Caco-2 (cell line): ENCODE data around the gene VPS8. TPM values are rescaled to one million over a fixed set of nuclear protein-coding genes. Genes with fewer than 3 reads are reported as not detected.

Source experiments
- BruUV-seq: library from RNA; stranded (reverse); fragments of 400-500 nt; replicated peaks from 2 replicates; lab custom pipeline; 2021; lab: Mats Ljungman, UMichigan
- CTCF ChIA-PET: fragments of 300-600 bp; sonication (Branson Sonifier 250); formaldehyde crosslinking; loops from one replicate; lab custom pipeline; 2022; ENCODE audit warnings: antibody characterized with exemption; lab: Charles Lee
- POLR2A ChIA-PET: fragments of 300-600 bp; sonication (Branson Sonifier 250); formaldehyde crosslinking; loops from one replicate; lab custom pipeline; 2022; ENCODE audit warnings: antibody characterized with exemption; lab: Charles Lee
- DNase-seq, 2 experiments: peaks; one replicate each; pipeline versions ENCODE4 v3.0.0 to v3.0.0-alpha.2; 2020 to 2022
- H3K27me3 ChIP-seq: replicated peaks from 2 replicates; pipeline ENCODE4 v1.6.0; 2011; ENCODE audit warnings: low read length; ENCODE audit not compliant: control insufficient read depth, insufficient read depth
- H3K36me3 ChIP-seq: 2 replicates; pipeline ENCODE4 v1.5.1; 2011; ENCODE audit warnings: low read length; ENCODE audit not compliant: control insufficient read depth, insufficient read depth
- H3K4me1 ChIP-seq: fragments of 250-450 bp; sonication (Bioruptor Pico); 2 replicates; pipeline ENCODE4 v1.5.1; 2020; ENCODE audit warnings: mild to moderate bottlenecking
- H3K4me3 ChIP-seq: 2 replicates; pipeline ENCODE4 v1.5.1; 2011; ENCODE audit warnings: low read depth, mild to moderate bottlenecking, control low read depth, low read length
- H3K9me3 ChIP-seq: fragments of 250-450 bp; sonication (Bioruptor Pico); 2 replicates; pipeline ENCODE4 v1.5.1; 2020; ENCODE audit warnings: mild to moderate bottlenecking, moderate library complexity
- H3K27ac Mint-ChIP-seq: one replicate; pipeline ENCODE4 v1.8.0; 2022; ENCODE audit warnings: mixed read lengths; ENCODE audit not compliant: unreplicated experiment
- H3K27me3 Mint-ChIP-seq: one replicate; pipeline ENCODE4 v1.8.0; 2022; ENCODE audit warnings: mixed read lengths; ENCODE audit not compliant: insufficient read depth, unreplicated experiment
- H3K36me3 Mint-ChIP-seq: one replicate; pipeline ENCODE4 v1.8.0; 2022; ENCODE audit warnings: mild to moderate bottlenecking, mixed read lengths; ENCODE audit not compliant: insufficient read depth, unreplicated experiment
- H3K4me1 Mint-ChIP-seq: one replicate; pipeline ENCODE4 v1.8.0; 2022; ENCODE audit warnings: low read depth, mixed read lengths; ENCODE audit not compliant: unreplicated experiment
- H3K4me3 Mint-ChIP-seq: one replicate; pipeline ENCODE4 v1.8.0; 2022; ENCODE audit warnings: mild to moderate bottlenecking, moderate library complexity, mixed read lengths; ENCODE audit not compliant: unreplicated experiment
- H3K9me3 Mint-ChIP-seq: one replicate; pipeline ENCODE4 v1.8.0; 2022; ENCODE audit warnings: mixed read lengths; ENCODE audit not compliant: unreplicated experiment
- CTCF ChIP-seq, 2 experiments: fragments of 200-600 bp in 1 of 2; IDR thresholded peaks; 1 replicate in 1 of 2; 2 replicates in 1 of 2; pipeline versions ENCODE4 v1.5.1 to v1.8.0; 2011 to 2022; ENCODE audit warnings: antibody characterized with exemption in 1 of 2, control low read depth in 1 of 2, inconsistent platforms in 1 of 2, low read depth in 1 of 2, low read length in 1 of 2, mild to moderate bottlenecking in 1 of 2, moderate library complexity in 1 of 2; ENCODE audit not compliant: insufficient read depth in 1 of 2, severe bottlenecking in 1 of 2, unreplicated experiment in 1 of 2
- intact Hi-C: fragments of 100-400 bp; cut with micrococcal nuclease; formaldehyde crosslinking; loops from one replicate; pipeline ENCODE4 v1.10.0; 2022; ENCODE audit not compliant: unreplicated experiment
- total RNA-seq: library from RNA; stranded (reverse); gene quantifications from 2 replicates; pipeline ENCODE4 v1.2.3, GENCODE V29; 2022

Gene VPS8
- total RNA-seq, 1 experiment from 2014 or later, result 44.7 TPM

- Histone ChIP-seq H3K4me3 (no peak overlapping the region), H3K27me3 (no peaks in the 10 kb centered on the region), H3K4me1 (peaks cover 8% of the 10 kb centered on the region; the same call in 1 of the 2 replicates), H3K9me3 (no peaks in the 10 kb centered on the region), H3K36me3 (no peaks in the 10 kb centered on the region)
- no peaks in the 10 kb centered on the region for H3K36me3 Mint-ChIP-seq
- no peaks in the 10 kb centered on the region for H3K27me3 Mint-ChIP-seq
- no peak for TF ChIP-seq CTCF (IDR thresholded peaks at IDR 0.05; ENCODE audit: insufficient read depth in 1 of 2, low read depth in 1 of 2, low read length in 1 of 2, severe bottlenecking in 1 of 2, unreplicated experiment in 1 of 2)
- BruUV-seq, result no TSS peak
- no peak for DNase-seq
- ChIA-PET POLR2A (no interaction called here), CTCF (no interaction called here)
- H3K27ac Mint-ChIP-seq, result no peak overlapping the region
- intact Hi-C loops, result no loop called here
- no peaks in the 10 kb centered on the region for H3K4me1 Mint-ChIP-seq
- no peaks in the 10 kb centered on the region for H3K9me3 Mint-ChIP-seq
- no peak overlapping the region for H3K4me3 Mint-ChIP-seq
Measured at GRCh38 chr3:185087419-185087818, 275.5 kb downstream of the VPS8 start.

GRCh38 chr3:185089343-185089742 is 277.4 kb downstream of the VPS8 start:
- H3K27me3 Mint-ChIP-seq, result no peaks in the 10 kb centered on the region
- H3K36me3 Mint-ChIP-seq, result no peaks in the 10 kb centered on the region
- H3K27ac Mint-ChIP-seq, result no peak overlapping the region
- ChIA-PET CTCF (no interaction called here), POLR2A (no interaction called here)
- no peak for TF ChIP-seq CTCF (IDR thresholded peaks at IDR 0.05; ENCODE audit: insufficient read depth in 1 of 2, low read depth in 1 of 2, low read length in 1 of 2, severe bottlenecking in 1 of 2, unreplicated experiment in 1 of 2)
- no peaks in the 10 kb centered on the region for H3K4me1 Mint-ChIP-seq
- peaks cover 8% of the 10 kb centered on the region; the same call in 1 of the 2 replicates for H3K4me1 ChIP-seq
- BruUV-seq, result no TSS peak
- DNase-seq, result no peak
- intact Hi-C loops, result no loop called here
- H3K4me3 Mint-ChIP-seq, result no peak overlapping the region
- H3K27me3 ChIP-seq, result no peaks in the 10 kb centered on the region
- H3K4me3 ChIP-seq, result no peak overlapping the region
- H3K9me3 Mint-ChIP-seq, result no peaks in the 10 kb centered on the region
- H3K9me3 ChIP-seq, result no peaks in the 10 kb centered on the region
- H3K36me3 ChIP-seq, result no peaks in the 10 kb centered on the region

GRCh38 chr3:185089751-185090150 is 277.8 kb downstream of the VPS8 start:
- no peaks in the 10 kb centered on the region for H3K27me3 Mint-ChIP-seq
- H3K36me3 Mint-ChIP-seq, result no peaks in the 10 kb centered on the region
- no peaks in the 10 kb centered on the region for H3K9me3 Mint-ChIP-seq
- Histone ChIP-seq H3K36me3 (no peaks in the 10 kb centered on the region), H3K4me3 (no peak overlapping the region), H3K4me1 (peaks cover 8% of the 10 kb centered on the region; the same call in 1 of the 2 replicates), H3K9me3 (no peaks in the 10 kb centered on the region), H3K27me3 (no peaks in the 10 kb centered on the region)
- intact Hi-C loops, result no loop called here
- ChIA-PET CTCF (no interaction called here), POLR2A (no interaction called here)
- TF ChIP-seq CTCF (IDR thresholded peaks at IDR 0.05; ENCODE audit: insufficient read depth in 1 of 2, low read depth in 1 of 2, low read length in 1 of 2, severe bottlenecking in 1 of 2, unreplicated experiment in 1 of 2), result no peak
- no peak for DNase-seq
- no peaks in the 10 kb centered on the region for H3K4me1 Mint-ChIP-seq
- no peak overlapping the region for H3K4me3 Mint-ChIP-seq
- no peak overlapping the region for H3K27ac Mint-ChIP-seq
- BruUV-seq, result no TSS peak
